Measurements from ENCODE around the gene RPA3.

Gene RPA3

GRCh38 chr7:7650682-7651206 is 67.7 kb downstream of the RPA3 start:
- no peak for DNase-seq

GRCh38 chr7:7647495-7648036 is 70.8 kb downstream of the RPA3 start:
- DNase-seq: no peak

GRCh38 chr7:7642081-7642480 is 76.3 kb downstream of the RPA3 start:
- DNase-seq: no peak

GRCh38 chr7:7641129-7641663 is 77.2 kb downstream of the RPA3 start:
- no peak for DNase-seq

GRCh38 chr7:7640221-7641128 is 77.9 kb downstream of the RPA3 start, which contains the start of gene UMAD1:
UMAD1 (plus strand) TSS chr7:7640752; CDS start chr7:7673372, 32,620 bp downstream.
- DNase-seq: peak; percentile 97

- DNase-seq: peak; percentile 47
These were observed 78.6 kb downstream of the RPA3 start for GRCh38 chr7:7639847-7640220.

GRCh38 chr7:7639421-7639820 is 79.0 kb downstream of the RPA3 start:
- no peak for DNase-seq

GRCh38 chr7:7630626-7631329 is 87.6 kb downstream of the RPA3 start:
- no peak for DNase-seq

- DNase-seq: no peak
These were observed 89.9 kb downstream of the RPA3 start for GRCh38 chr7:7628476-7628875.

GRCh38 chr7:7620644-7621210 is 97.7 kb downstream of the RPA3 start:
- no peak for DNase-seq

GRCh38 chr7:7620236-7620635 is 98.2 kb downstream of the RPA3 start:
- DNase-seq: no peak

GRCh38 chr7:7618410-7618809 is 100.0 kb downstream of the RPA3 start:
- no peak for DNase-seq

GRCh38 chr7:7617550-7617949 is 100.9 kb downstream of the RPA3 start:
- DNase-seq: no peak

- no peak for DNase-seq
These were observed 104.2 kb downstream of the RPA3 start for GRCh38 chr7:7614018-7614741.

GRCh38 chr7:7613210-7613609 is 105.2 kb downstream of the RPA3 start:
- DNase-seq: no peak

GRCh38 chr7:7612519-7612918 is 105.9 kb downstream of the RPA3 start:
- DNase-seq: no peak

GRCh38 chr7:7609330-7609729 is 109.1 kb downstream of the RPA3 start:
- no peak for DNase-seq

GRCh38 chr7:7607010-7607409 is 111.4 kb downstream of the RPA3 start:
- no peak for DNase-seq

- DNase-seq: no peak
These were observed 122.2 kb downstream of the RPA3 start for GRCh38 chr7:7596176-7596575.

GRCh38 chr7:7595451-7595850 is 123.0 kb downstream of the RPA3 start:
- no peak for DNase-seq
